PC-9 (cell line): Measurements from ENCODE around the gene MAGIX.

ENCODE experiments used
- EZH2 ChIP-seq: fragments of 200-600 bp; sonication (generic); IDR thresholded peaks from 2 replicates; pipeline ENCODE4 v1.8.0; 2017; ENCODE audit warnings: antibody characterized with exemption, low read depth
- TF ChIP-seq, protein P1 (sequence below): fragments of 200-600 bp; sonication (generic); conservative IDR thresholded peaks from 2 replicates; pipeline ENCODE4 v1.6.1; 2017; ENCODE audit warnings: mixed run types, antibody characterized with exemption, mild to moderate bottlenecking, moderate library complexity

DNA sequence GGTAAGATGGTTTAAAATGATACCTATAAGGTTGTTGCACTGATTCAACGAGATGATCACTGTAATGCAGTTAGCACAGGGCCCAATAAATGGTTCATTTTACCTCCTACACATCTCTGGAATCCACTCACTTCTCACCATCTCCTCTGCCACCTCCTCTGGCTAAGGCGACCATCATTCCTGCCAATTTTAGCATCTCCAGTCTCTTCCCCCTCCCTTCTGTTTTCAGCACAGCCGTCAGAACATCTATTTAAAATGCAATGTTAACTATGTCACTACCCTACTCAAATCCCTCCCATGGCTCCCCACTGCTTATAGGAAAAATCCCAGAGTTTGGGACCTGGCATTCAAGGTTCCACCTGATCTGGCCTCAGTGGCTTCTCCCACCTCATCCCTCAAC, 41.0 kb downstream of the MAGIX start:
- TF ChIP-seq, protein P1, sequence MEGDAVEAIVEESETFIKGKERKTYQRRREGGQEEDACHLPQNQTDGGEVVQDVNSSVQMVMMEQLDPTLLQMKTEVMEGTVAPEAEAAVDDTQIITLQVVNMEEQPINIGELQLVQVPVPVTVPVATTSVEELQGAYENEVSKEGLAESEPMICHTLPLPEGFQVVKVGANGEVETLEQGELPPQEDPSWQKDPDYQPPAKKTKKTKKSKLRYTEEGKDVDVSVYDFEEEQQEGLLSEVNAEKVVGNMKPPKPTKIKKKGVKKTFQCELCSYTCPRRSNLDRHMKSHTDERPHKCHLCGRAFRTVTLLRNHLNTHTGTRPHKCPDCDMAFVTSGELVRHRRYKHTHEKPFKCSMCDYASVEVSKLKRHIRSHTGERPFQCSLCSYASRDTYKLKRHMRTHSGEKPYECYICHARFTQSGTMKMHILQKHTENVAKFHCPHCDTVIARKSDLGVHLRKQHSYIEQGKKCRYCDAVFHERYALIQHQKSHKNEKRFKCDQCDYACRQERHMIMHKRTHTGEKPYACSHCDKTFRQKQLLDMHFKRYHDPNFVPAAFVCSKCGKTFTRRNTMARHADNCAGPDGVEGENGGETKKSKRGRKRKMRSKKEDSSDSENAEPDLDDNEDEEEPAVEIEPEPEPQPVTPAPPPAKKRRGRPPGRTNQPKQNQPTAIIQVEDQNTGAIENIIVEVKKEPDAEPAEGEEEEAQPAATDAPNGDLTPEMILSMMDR: no peak
- no peak for TF ChIP-seq EZH2
